H1 (cell line): Measurements from ENCODE around the gene IL22RA2. TPM values are rescaled to one million over a fixed set of nuclear protein-coding genes. Genes with fewer than 3 reads are reported as not detected.

Experiments
- CTCF ChIA-PET: fragments of 300-600 bp; sonication (Branson Sonifier 250); formaldehyde crosslinking; loops from one replicate; lab custom pipeline; 2021; ENCODE audit not compliant: partially characterized antibody; lab: Charles Lee
- POLR2A ChIA-PET: fragments of 300-600 bp; sonication (Branson Sonifier 250); formaldehyde crosslinking; loops from one replicate; lab custom pipeline; 2021; ENCODE audit warnings: inconsistent platforms; ENCODE audit not compliant: partially characterized antibody; lab: Charles Lee
- DNase-seq, 2 experiments: peaks; one replicate each; pipeline versions ENCODE4 v3.0.0 to v3.0.0-alpha.2; 2010 to 2022; ENCODE audit warnings: low spot score in 2 of 2, low read depth in 1 of 2, mixed read lengths in 1 of 2
- FAIRE-seq: peaks from 2 replicates; lab custom pipeline; 2011; peaks lifted over from hg19 to GRCh38; lab: Jason Lieb, UNC
- H2AFZ ChIP-seq: 2 replicates; pipeline ENCODE4 v1.8.1; 2012; ENCODE audit warnings: low read length, inconsistent platforms
- H2AK5ac ChIP-seq: 2 replicates; pipeline ENCODE4 v1.6.1; 2013; ENCODE audit warnings: low read depth, low read length
- H2BK120ac ChIP-seq: replicated peaks from 2 replicates; pipeline ENCODE3; 2013; ENCODE audit warnings: low read depth, low read length, inconsistent platforms
- H2BK12ac ChIP-seq: 2 replicates; pipeline ENCODE4 v1.6.1; 2013; ENCODE audit warnings: low read depth, low read length
- H2BK15ac ChIP-seq: 2 replicates; pipeline ENCODE4 v1.6.1; 2013; ENCODE audit warnings: low read length
- H2BK20ac ChIP-seq: 2 replicates; pipeline ENCODE4 v1.6.1; 2013; ENCODE audit warnings: low read length
- H2BK5ac ChIP-seq: 2 replicates; pipeline ENCODE4 v1.6.1; 2013; ENCODE audit warnings: low read depth, low read length
- H3K14ac ChIP-seq: 2 replicates; pipeline ENCODE4 v1.6.1; 2013; ENCODE audit warnings: inconsistent platforms; ENCODE audit not compliant: insufficient read length
- H3K18ac ChIP-seq: 2 replicates; pipeline ENCODE4 v1.6.1; 2013; ENCODE audit warnings: low read length; ENCODE audit errors: extremely low read depth
- H3K23ac ChIP-seq: 2 replicates; pipeline ENCODE4 v1.6.1; 2013; ENCODE audit warnings: inconsistent platforms; ENCODE audit not compliant: insufficient read length
- H3K23me2 ChIP-seq: 2 replicates; pipeline ENCODE4 v1.6.1; 2013; ENCODE audit warnings: low read depth, low read length
- H3K27ac ChIP-seq: 2 replicates; pipeline ENCODE4 v1.6.1; 2011; ENCODE audit warnings: low read depth, low read length, inconsistent platforms
- H3K27me3 ChIP-seq, 4 experiments: replicated peaks in 1 of 4; 1 replicate in 1 of 4; 2 replicates in 3 of 4; pipeline versions ENCODE4 v1.6.1 to v1.8.1; 2011 to 2013; ENCODE audit warnings: low read length in 3 of 4, mild to moderate bottlenecking in 3 of 4, inconsistent platforms in 2 of 4, mixed read lengths in 2 of 4, moderate library complexity in 1 of 4; ENCODE audit not compliant: control insufficient read depth in 3 of 4, insufficient read depth in 3 of 4; ENCODE audit errors: extremely low read depth in 1 of 4
- H3K36me3 ChIP-seq, 4 experiments: 2 replicates each; pipeline versions ENCODE4 v1.6.1 to v1.8.1; 2011 to 2013; ENCODE audit warnings: mild to moderate bottlenecking in 4 of 4, low read length in 3 of 4, moderate library complexity in 2 of 4, control low read depth in 1 of 4, inconsistent platforms in 1 of 4; ENCODE audit not compliant: insufficient read depth in 4 of 4, control insufficient read depth in 2 of 4
- H3K4ac ChIP-seq: replicated peaks from 2 replicates; pipeline ENCODE3; 2013; ENCODE audit warnings: low read length, low read depth, mixed read lengths, inconsistent platforms; ENCODE audit not compliant: insufficient read length
- H3K4me1 ChIP-seq, 4 experiments: replicated peaks in 1 of 4; 1 replicate in 1 of 4; 2 replicates in 3 of 4; pipeline versions ENCODE4 v1.6.1 to v1.8.1; 2011 to 2013; ENCODE audit warnings: low read length in 3 of 4, inconsistent platforms in 2 of 4, mixed read lengths in 1 of 4; ENCODE audit not compliant: insufficient read depth in 4 of 4, control insufficient read depth in 3 of 4
- H3K4me2 ChIP-seq, 2 experiments: 2 replicates each; pipeline versions ENCODE4 v1.6.1 to v1.8.1; 2011 to 2013; ENCODE audit warnings: low read depth in 2 of 2, low read length in 2 of 2, control low read depth in 1 of 2, inconsistent platforms in 1 of 2, mild to moderate bottlenecking in 1 of 2; ENCODE audit not compliant: insufficient read depth in 1 of 2
- H3K4me3 ChIP-seq, 4 experiments: fragments of 200-600, 300-600 bp in 1 of 4; sonication (generic), shearing (Covaris generic), sonication (Bioruptor Twin) in 1 of 4; 2 replicates each; pipeline versions ENCODE4 v1.5.1 to v1.8.1; 2011 to 2016; ENCODE audit warnings: low read length in 4 of 4, low read depth in 3 of 4, control low read depth in 2 of 4, inconsistent platforms in 2 of 4, mild to moderate bottlenecking in 2 of 4, mixed read lengths in 1 of 4, moderate library complexity in 1 of 4; ENCODE audit not compliant: insufficient read depth in 2 of 4; ENCODE audit errors: extremely low read depth in 1 of 4
- H3K56ac ChIP-seq: replicated peaks from 2 replicates; pipeline ENCODE3; 2013; ENCODE audit warnings: low read depth, mild to moderate bottlenecking, mixed read lengths, low read length, inconsistent platforms; ENCODE audit not compliant: insufficient read length
- H3K79me1 ChIP-seq: 2 replicates; pipeline ENCODE4 v1.6.1; 2013; ENCODE audit warnings: low read depth, low read length, control low read depth
- H3K79me2 ChIP-seq, 2 experiments: 2 replicates each; pipeline versions ENCODE4 v1.6.1 to v1.8.1; 2012 to 2013; ENCODE audit warnings: low read length in 2 of 2, mild to moderate bottlenecking in 2 of 2, inconsistent platforms in 1 of 2; ENCODE audit not compliant: insufficient read depth in 2 of 2, control insufficient read depth in 1 of 2
- H3K9ac ChIP-seq, 4 experiments: replicated peaks in 1 of 4; 1 replicate in 1 of 4; 2 replicates in 3 of 4; pipeline versions ENCODE4 v1.6.1 to v1.8.1; 2011 to 2013; ENCODE audit warnings: low read depth in 3 of 4, low read length in 3 of 4, control low read depth in 2 of 4, mild to moderate bottlenecking in 2 of 4, moderate library complexity in 2 of 4, inconsistent platforms in 1 of 4; ENCODE audit errors: extremely low read depth in 1 of 4
- H3K9me3 ChIP-seq, 2 experiments: 2 replicates each; pipeline versions ENCODE4 v1.6.1 to v1.8.1; 2012 to 2013; ENCODE audit warnings: mild to moderate bottlenecking in 2 of 2, moderate library complexity in 2 of 2, control low read depth in 1 of 2, inconsistent platforms in 1 of 2, low read depth in 1 of 2, low read length in 1 of 2, mixed read lengths in 1 of 2; ENCODE audit not compliant: insufficient read depth in 2 of 2
- H4K20me1 ChIP-seq, 2 experiments: replicated peaks in 1 of 2; 2 replicates each; pipeline versions ENCODE3 to v1.8.1; 2011 to 2013; ENCODE audit warnings: inconsistent platforms in 2 of 2, low read length in 2 of 2, mild to moderate bottlenecking in 1 of 2; ENCODE audit not compliant: insufficient read depth in 2 of 2, control insufficient read depth in 1 of 2
- H4K5ac ChIP-seq: 2 replicates; pipeline ENCODE4 v1.6.1; 2013; ENCODE audit warnings: low read length, low read depth, mixed read lengths, inconsistent platforms; ENCODE audit not compliant: insufficient read length
- H4K8ac ChIP-seq: 2 replicates; pipeline ENCODE4 v1.8.0; 2013; ENCODE audit warnings: mild to moderate bottlenecking, moderate library complexity, low read length, inconsistent platforms; ENCODE audit not compliant: insufficient read depth; ENCODE audit errors: extremely low read depth
- H4K91ac ChIP-seq: replicated peaks from 2 replicates; pipeline ENCODE3; 2013; ENCODE audit warnings: low read length, mixed read lengths, inconsistent platforms; ENCODE audit not compliant: insufficient read length
- BCL11A ChIP-seq, 2 experiments: IDR thresholded peaks; one replicate each; pipeline ENCODE4 v1.6.1; 2011; ENCODE audit warnings: low read depth in 2 of 2, low read length in 2 of 2, mild to moderate bottlenecking in 2 of 2
- POU5F1 ChIP-seq: IDR thresholded peaks from 2 replicates; pipeline ENCODE4 v1.6.1; 2011; ENCODE audit warnings: low read depth, mild to moderate bottlenecking, low read length, moderate library complexity
- TEAD4 ChIP-seq: IDR thresholded peaks from 2 replicates; pipeline ENCODE4 v1.6.1; 2012; ENCODE audit warnings: low read depth, low read length, inconsistent platforms, mixed read lengths
- WGBS, 2 experiments: shearing (Covaris generic) in 1 of 2; methylation state at CpG; one replicate each; pipeline versions ENCODE4 v1.1.6 to v1.1.7; 2013 to 2015; ENCODE audit warnings: low lambda C conversion rate in 2 of 2, mixed read lengths in 2 of 2, inconsistent platforms in 1 of 2, low coverage in 1 of 2, missing lambda C conversion rate in 1 of 2; ENCODE audit not compliant: insufficient replicate concordance in 2 of 2, insufficient coverage in 1 of 2, insufficient read length in 1 of 2; ENCODE audit errors: extremely low coverage in 1 of 2, missing lambda C conversion rate in 1 of 2; 5-methylcytosine and 5-hydroxymethylcytosine counted together
- polyA plus RNA-seq, 7 experiments: library from polyadenylated mRNA; depleted of rRNA in 3 of 7; stranded (reverse) in 5 of 7; unstranded in 2 of 7; fragments of >200 nt in 5 of 7; fragments of 200-250 nt in 2 of 7; gene quantifications; 1 replicate in 5 of 7; 2 replicates in 1 of 7; 4 replicates in 1 of 7; pipeline versions ENCODE4 v1.2.1 to v1.2.3, GENCODE V29; 2011 to 2013; ENCODE audit warnings: missing spikeins in 2 of 7, mixed read lengths in 2 of 7
- total RNA-seq: library from RNA; stranded (reverse); fragmentation: NEBNext Ultra II Directional; extraction: Animal tissue kit (Norgen Biotek cat#: 25700); gene quantifications from 2 replicates; pipeline ENCODE4 v1.2.1, GENCODE V29; 2021

Gene IL22RA2
- total and polyA plus RNA-seq, 2 of the 8 experiments (the other 6 are each of a cell fraction or from before 2014, with no cell fraction given) = not detected

- Histone ChIP-seq H3K27me3 (no peaks in the 10 kb centered on the region), H3K56ac (no peak overlapping the region), H3K4ac (no peak overlapping the region), H4K5ac (no peak overlapping the region), H3K18ac (no peak overlapping the region), H3K4me3 (no peak overlapping the region), H2BK12ac (no peak overlapping the region), H3K36me3 (peaks cover 0 to 2% (median 0%) of the 10 kb centered on the region in 4 experiments; a peak in 1 of 8 replicates), H3K9me3 (peaks cover 34 to 41% of the 10 kb centered on the region in 2 experiments), H4K91ac (no peak overlapping the region), H3K14ac (no peak overlapping the region), H2AK5ac (no peak overlapping the region), H3K27ac (no peak overlapping the region), H3K23me2 (no peaks in the 10 kb centered on the region), H3K9ac (no peak overlapping the region), H2BK20ac (no peak overlapping the region), H3K4me2 (no peak overlapping the region), H2BK5ac (no peak overlapping the region), H3K23ac (no peak overlapping the region), H2AFZ (no peak overlapping the region), H4K8ac (no peak overlapping the region), H3K4me1 (no peaks in the 10 kb centered on the region), H2BK120ac (no peak overlapping the region), H2BK15ac (no peak overlapping the region), H3K79me1 (no peaks in the 10 kb centered on the region), H4K20me1 (no peaks in the 10 kb centered on the region), H3K79me2 (no peaks in the 10 kb centered on the region)
- ChIA-PET CTCF (interaction anchor here (0.9 kb wide), 1 partner anchor 398 kb away, joined by 3 read pairs; no protein-coding TSS in a partner anchor), POLR2A (no interaction called here)
- no peak for DNase-seq
- 76% methylated on average over 3 of the region's 3 CpGs; no CpG with 5 or more reads in 1 of the 2 experiments for WGBS, 2 experiments
- FAIRE-seq = no peak
- TF ChIP-seq BCL11A (IDR thresholded peaks at IDR 0.05; ENCODE audit: low read depth in 2 of 2, low read length in 2 of 2) (no peak), POU5F1 (no peak), TEAD4 (no peak)
Measured at GRCh38 chr6:137191236-137191635, 17.8 kb upstream of the IL22RA2 start.
